ENCODE measurements around the gene MAPRE2.
"Not testable (repeated sequence)": the region's sequence is repeated elsewhere in the genome, so short reads cannot be mapped to it uniquely, and the experiment has no call there.

MAPRE2 gene

GRCh38 chr18:35142275-35142615 lies 101.0 kb downstream of the MAPRE2 start:
- Histone ChIP-seq H3K18ac (ENCODE audit: low read length) (no peak overlapping the region), H3K9me3 (replicated peaks in 1 of 2; ENCODE audit: control insufficient read depth in 2 of 2, insufficient read depth in 1 of 2, low read depth in 1 of 2, low read length in 2 of 2) (no peaks in the 10 kb centered on the region), H3K4me1 (ENCODE audit: control insufficient read depth in 2 of 2, insufficient read depth in 1 of 2, low read depth in 1 of 2, low read length in 2 of 2) (no peaks in the 10 kb centered on the region), H4K8ac (ENCODE audit: low read depth, low read length) (no peak overlapping the region), H2BK15ac (ENCODE audit: low read length) (no peak overlapping the region), H3K4me2 (ENCODE audit: insufficient read depth, low read length, poor library complexity, severe bottlenecking) (no peak overlapping the region), H3K36me3 (replicated peaks in 1 of 2; ENCODE audit: control insufficient read depth in 2 of 2, insufficient read depth in 2 of 2, low read length in 2 of 2) (peaks cover 5 to 11% of the 10 kb centered on the region in 2 donors), H3K23ac (ENCODE audit: low read depth, low read length, poor library complexity) (no peak overlapping the region), H3K4ac (ENCODE audit: low read length) (no peak overlapping the region), H3K27me3 (ENCODE audit: control insufficient read depth in 3 of 3, insufficient read depth in 3 of 3, low read depth in 1 of 3, low read length in 3 of 3) (no peaks in the 10 kb centered on the region), H3K27ac (replicated peaks; ENCODE audit: low read length) (no peak overlapping the region), H3K14ac (ENCODE audit: low read length) (no peak overlapping the region), H2AFZ (ENCODE audit: low read length) (no peak overlapping the region), H3K9ac (ENCODE audit: low read depth, low read length, poor library complexity) (no peak overlapping the region), H2AK5ac (ENCODE audit: low read depth, low read length) (no peak overlapping the region), H2BK5ac (ENCODE audit: low read length) (no peak overlapping the region), H4K91ac (ENCODE audit: low read depth, low read length, poor library complexity) (no peak overlapping the region), H2BK120ac (ENCODE audit: low read depth, low read length) (no peak overlapping the region), H3K4me3 (ENCODE audit: low read length in 2 of 2) (no peak overlapping the region), H3K79me1 (ENCODE audit: low read depth, low read length) (no peaks in the 10 kb centered on the region), H2BK12ac (ENCODE audit: low read length) (no peak overlapping the region)
- DNase-seq (ENCODE audit: low spot score): no peak
- no CpG with 5 or more reads among the region's 1 CpG for WGBS, 2 donors (ENCODE audit: extremely low coverage in 2 of 2, insufficient read length in 2 of 2, insufficient replicate concordance in 1 of 2)

GRCh38 chr18:35143622-35144596 lies 102.7 kb downstream of the MAPRE2 start:
- peak; percentile 21 for DNase-seq (ENCODE audit: low spot score)
- no peak overlapping the region for H3K4me2 ChIP-seq (ENCODE audit: insufficient read depth, low read length, poor library complexity, severe bottlenecking)
- H3K27me3 ChIP-seq (ENCODE audit: control insufficient read depth in 3 of 3, insufficient read depth in 3 of 3, low read depth in 1 of 3, low read length in 3 of 3): no peaks in the 10 kb centered on the region
- H2BK12ac ChIP-seq (ENCODE audit: low read length): no peak overlapping the region
- no peak overlapping the region for H4K91ac ChIP-seq (ENCODE audit: low read depth, low read length, poor library complexity)
- H3K4me3 ChIP-seq (ENCODE audit: low read length in 2 of 2): no peak overlapping the region
- H3K27ac ChIP-seq (replicated peaks; ENCODE audit: low read length): no peak overlapping the region
- WGBS, 2 donors (ENCODE audit: extremely low coverage in 2 of 2, insufficient read length in 2 of 2, insufficient replicate concordance in 1 of 2): no CpG with 5 or more reads among the region's 8 CpGs
- H3K4me1 ChIP-seq (ENCODE audit: control insufficient read depth in 2 of 2, insufficient read depth in 1 of 2, low read depth in 1 of 2, low read length in 2 of 2): no peaks in the 10 kb centered on the region
- no peaks in the 10 kb centered on the region for H3K9me3 ChIP-seq (replicated peaks in 1 of 2; ENCODE audit: control insufficient read depth in 2 of 2, insufficient read depth in 1 of 2, low read depth in 1 of 2, low read length in 2 of 2)
- no peak overlapping the region for H3K14ac ChIP-seq (ENCODE audit: low read length)
- H2BK15ac ChIP-seq (ENCODE audit: low read length): no peak overlapping the region
- H4K8ac ChIP-seq (ENCODE audit: low read depth, low read length): no peak overlapping the region
- H3K36me3 ChIP-seq (replicated peaks in 1 of 2; ENCODE audit: control insufficient read depth in 2 of 2, insufficient read depth in 2 of 2, low read length in 2 of 2): peaks cover 1 to 4% of the 10 kb centered on the region in 2 donors
- H3K18ac ChIP-seq (ENCODE audit: low read length): no peak overlapping the region
- no peak overlapping the region for H2BK120ac ChIP-seq (ENCODE audit: low read depth, low read length)
- no peak overlapping the region for H3K9ac ChIP-seq (ENCODE audit: low read depth, low read length, poor library complexity)
- H2BK5ac ChIP-seq (ENCODE audit: low read length): no peak overlapping the region
- H2AFZ ChIP-seq (ENCODE audit: low read length): no peak overlapping the region
- H3K79me1 ChIP-seq (ENCODE audit: low read depth, low read length): no peaks in the 10 kb centered on the region
- no peak overlapping the region for H2AK5ac ChIP-seq (ENCODE audit: low read depth, low read length)
- no peak overlapping the region for H3K23ac ChIP-seq (ENCODE audit: low read depth, low read length, poor library complexity)
- H3K4ac ChIP-seq (ENCODE audit: low read length): no peak overlapping the region

- Histone ChIP-seq H2BK5ac (ENCODE audit: low read length) (no peak overlapping the region), H3K9me3 (replicated peaks in 1 of 2; ENCODE audit: control insufficient read depth in 2 of 2, insufficient read depth in 1 of 2, low read depth in 1 of 2, low read length in 2 of 2) (no peaks in the 10 kb centered on the region), H3K79me1 (ENCODE audit: low read depth, low read length) (no peaks in the 10 kb centered on the region), H3K4me3 (ENCODE audit: low read length in 2 of 2) (no peak overlapping the region), H2AK5ac (ENCODE audit: low read depth, low read length) (no peak overlapping the region), H3K27ac (replicated peaks; ENCODE audit: low read length) (no peak overlapping the region), H2AFZ (ENCODE audit: low read length) (no peak overlapping the region), H3K4me1 (ENCODE audit: control insufficient read depth in 2 of 2, insufficient read depth in 1 of 2, low read depth in 1 of 2, low read length in 2 of 2) (no peaks in the 10 kb centered on the region), H2BK120ac (ENCODE audit: low read depth, low read length) (no peak overlapping the region), H3K14ac (ENCODE audit: low read length) (no peak overlapping the region), H3K23ac (ENCODE audit: low read depth, low read length, poor library complexity) (no peak overlapping the region), H3K27me3 (ENCODE audit: control insufficient read depth in 3 of 3, insufficient read depth in 3 of 3, low read depth in 1 of 3, low read length in 3 of 3) (no peaks in the 10 kb centered on the region), H4K91ac (ENCODE audit: low read depth, low read length, poor library complexity) (no peak overlapping the region), H2BK15ac (ENCODE audit: low read length) (no peak overlapping the region), H3K18ac (ENCODE audit: low read length) (no peak overlapping the region), H4K8ac (ENCODE audit: low read depth, low read length) (no peak overlapping the region), H3K9ac (ENCODE audit: low read depth, low read length, poor library complexity) (no peak overlapping the region), H3K36me3 (replicated peaks in 1 of 2; ENCODE audit: control insufficient read depth in 2 of 2, insufficient read depth in 2 of 2, low read length in 2 of 2) (peaks cover 1 to 4% of the 10 kb centered on the region in 2 donors), H2BK12ac (ENCODE audit: low read length) (no peak overlapping the region), H3K4me2 (ENCODE audit: insufficient read depth, low read length, poor library complexity, severe bottlenecking) (no peak overlapping the region), H3K4ac (ENCODE audit: low read length) (no peak overlapping the region)
- no CpG with 5 or more reads among the region's 4 CpGs for WGBS, 2 donors (ENCODE audit: extremely low coverage in 2 of 2, insufficient read length in 2 of 2, insufficient replicate concordance in 1 of 2)
- DNase-seq (ENCODE audit: low spot score): no peak
These were observed 103.5 kb downstream of the MAPRE2 start for GRCh38 chr18:35144698-35145097.

- WGBS, 2 donors (ENCODE audit: extremely low coverage in 2 of 2, insufficient read length in 2 of 2, insufficient replicate concordance in 1 of 2): no CpG with 5 or more reads among the region's 3 CpGs
These were observed 109.0 kb downstream of the MAPRE2 start for GRCh38 chr18:35150195-35150594.

More at GRCh38 chr18:35150195-35150594, 109.0 kb downstream of the MAPRE2 start:
- H3K4me2 ChIP-seq (ENCODE audit: insufficient read depth, low read length, poor library complexity, severe bottlenecking); H2BK120ac ChIP-seq (ENCODE audit: low read depth, low read length); H3K14ac ChIP-seq (ENCODE audit: low read length); H3K23ac ChIP-seq (ENCODE audit: low read depth, low read length, poor library complexity); H3K9me3 ChIP-seq (replicated peaks in 1 of 2; ENCODE audit: control insufficient read depth in 2 of 2, insufficient read depth in 1 of 2, low read depth in 1 of 2, low read length in 2 of 2); H3K9ac ChIP-seq (ENCODE audit: low read depth, low read length, poor library complexity); H3K4me1 ChIP-seq (ENCODE audit: control insufficient read depth in 2 of 2, insufficient read depth in 1 of 2, low read depth in 1 of 2, low read length in 2 of 2); H3K27me3 ChIP-seq (ENCODE audit: control insufficient read depth in 3 of 3, insufficient read depth in 3 of 3, low read depth in 1 of 3, low read length in 3 of 3); H3K4me3 ChIP-seq (ENCODE audit: low read length in 2 of 2); H2BK15ac ChIP-seq (ENCODE audit: low read length); H3K18ac ChIP-seq (ENCODE audit: low read length); H2BK5ac ChIP-seq (ENCODE audit: low read length); DNase-seq (ENCODE audit: low spot score); H3K27ac ChIP-seq (replicated peaks; ENCODE audit: low read length); H4K91ac ChIP-seq (ENCODE audit: low read depth, low read length, poor library complexity); H3K36me3 ChIP-seq (replicated peaks in 1 of 2; ENCODE audit: control insufficient read depth in 2 of 2, insufficient read depth in 2 of 2, low read length in 2 of 2); H2AFZ ChIP-seq (ENCODE audit: low read length); H4K8ac ChIP-seq (ENCODE audit: low read depth, low read length); H3K4ac ChIP-seq (ENCODE audit: low read length); H2BK12ac ChIP-seq (ENCODE audit: low read length); H2AK5ac ChIP-seq (ENCODE audit: low read depth, low read length); H3K79me1 ChIP-seq (ENCODE audit: low read depth, low read length): not testable (repeated sequence)
